ENCODE results near the gene B4GALT1. TPM values are rescaled to one million over a fixed set of nuclear protein-coding genes. Genes with fewer than 3 reads are reported as not detected.

B4GALT1 gene, protein sequence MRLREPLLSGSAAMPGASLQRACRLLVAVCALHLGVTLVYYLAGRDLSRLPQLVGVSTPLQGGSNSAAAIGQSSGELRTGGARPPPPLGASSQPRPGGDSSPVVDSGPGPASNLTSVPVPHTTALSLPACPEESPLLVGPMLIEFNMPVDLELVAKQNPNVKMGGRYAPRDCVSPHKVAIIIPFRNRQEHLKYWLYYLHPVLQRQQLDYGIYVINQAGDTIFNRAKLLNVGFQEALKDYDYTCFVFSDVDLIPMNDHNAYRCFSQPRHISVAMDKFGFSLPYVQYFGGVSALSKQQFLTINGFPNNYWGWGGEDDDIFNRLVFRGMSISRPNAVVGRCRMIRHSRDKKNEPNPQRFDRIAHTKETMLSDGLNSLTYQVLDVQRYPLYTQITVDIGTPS
- 201 to 239 TPM (median 228 TPM) in 5 replicates for total RNA-seq (2022; extraction: Qiagen RNA extraction)

DNA sequence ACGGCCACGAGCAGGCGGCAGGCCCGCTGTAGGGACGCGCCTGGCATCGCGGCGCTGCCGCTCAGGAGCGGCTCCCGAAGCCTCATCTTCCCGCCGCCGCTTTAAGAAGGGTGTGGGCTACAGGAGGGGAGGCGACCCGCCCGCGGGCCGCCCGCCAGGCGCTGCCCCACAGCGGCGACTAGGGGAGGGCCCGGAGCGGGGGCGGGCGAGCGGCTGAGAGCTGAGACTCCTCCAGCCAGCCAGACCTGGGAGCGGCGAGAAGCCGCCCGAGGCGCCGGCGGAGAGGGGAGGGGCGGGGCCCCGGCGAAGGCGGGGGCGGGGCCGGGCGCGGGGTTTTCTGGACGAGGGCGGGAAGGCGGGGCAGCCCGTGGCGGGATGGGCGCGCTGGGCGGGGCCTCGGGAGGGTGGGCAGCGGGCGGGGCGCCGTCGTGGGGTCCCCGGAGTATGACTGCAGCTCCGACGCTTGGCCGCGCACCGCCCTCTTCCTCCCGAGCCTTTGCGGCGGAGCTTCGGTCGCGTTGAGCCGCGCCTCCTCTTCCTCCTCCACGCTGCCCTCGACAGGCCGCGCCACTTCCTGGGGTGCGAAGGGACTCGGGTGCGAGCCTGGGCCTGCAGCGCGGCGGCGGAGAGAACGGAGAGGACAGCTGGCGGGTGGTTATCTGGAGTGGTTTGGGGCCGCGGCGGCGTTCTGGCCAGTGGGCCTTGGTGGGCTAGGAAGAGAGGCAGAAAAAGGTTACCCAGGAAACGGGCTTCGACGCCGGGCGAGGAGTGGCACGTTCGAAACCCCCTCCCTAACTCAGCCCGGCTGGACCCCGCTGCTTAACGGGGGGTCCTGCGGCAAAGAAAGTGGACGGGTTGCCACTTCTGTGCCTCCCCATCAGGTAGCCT, at the start of gene B4GALT1:
B4GALT1 (minus strand) TSS at position 253 of the 888 bp plus-strand sequence; CDS start at position 86, 167 bp downstream.

GRCh38 chr9:33076046-33077004, 90.8 kb downstream of the B4GALT1 start, which contains the start of gene SMU1:
Gene SMU1 (minus strand): TSS chr9:33076674. CDS start chr9:33076608, 66 bp downstream.

Other genes with a start within 250 kb of the B4GALT1 start
- gene APTX, start 165.7 kb downstream of the B4GALT1 start, total RNA-seq (2022; extraction: Qiagen RNA extraction), result 37.0 to 49.5 TPM (median 38.1 TPM) in 5 replicates
- 198 to 234 TPM (median 219 TPM) in 5 replicates for gene DNAJA1, start 142.1 kb downstream of the B4GALT1 start, total RNA-seq (2022; extraction: Qiagen RNA extraction)
- 17.0 to 22.9 TPM (median 17.7 TPM) in 5 replicates for gene SMU1, start 90.7 kb downstream of the B4GALT1 start, total RNA-seq (2022; extraction: Qiagen RNA extraction)
- not detected in 5 replicates for gene SPINK4, start 72.8 kb upstream of the B4GALT1 start, total RNA-seq (2022; extraction: Qiagen RNA extraction)
- 113 to 132 TPM (median 127 TPM) in 5 replicates for gene BAG1, start 97.4 kb upstream of the B4GALT1 start, total RNA-seq (2022; extraction: Qiagen RNA extraction)
- 66.7 to 80.8 TPM (median 71.7 TPM) in 5 replicates for gene CHMP5, start 97.7 kb upstream of the B4GALT1 start, total RNA-seq (2022; extraction: Qiagen RNA extraction)
- 30.1 to 32.4 TPM (median 31.7 TPM) in 5 replicates for gene NFX1, start 123.2 kb upstream of the B4GALT1 start, total RNA-seq (2022; extraction: Qiagen RNA extraction)
- 0.25 to 0.53 TPM (median 0.32 TPM) in 5 replicates for gene AQP7, start 235.2 kb upstream of the B4GALT1 start, total RNA-seq (2022; extraction: Qiagen RNA extraction)

All from A549 treated with AZD2906 at 1 μM for 4 hours (cell line).